AG04449 (cell line): ENCODE results near the gene KANSL2.

Experiments
- CTCF ChIA-PET: fragments of 350-600 bp; formaldehyde crosslinking; extraction: SDS; loops from one replicate; lab custom pipeline; 2021; ENCODE audit warnings: antibody characterized with exemption; lab: Yijun Ruan, JAX
- POLR2A ChIA-PET: fragments of 400-600, 350-600 bp; formaldehyde crosslinking; extraction: SDS; loops from one replicate; lab custom pipeline; 2020; ENCODE audit warnings: antibody characterized with exemption, inconsistent platforms; lab: Yijun Ruan, JAX
- DNase-seq: peaks from one replicate; pipeline ENCODE4 v3.0.0-alpha.2; 2010; ENCODE audit warnings: low read depth, low spot score
- H3K4me3 ChIP-seq: 2 replicates; pipeline ENCODE4 v1.5.1; 2011; ENCODE audit warnings: low read depth, mild to moderate bottlenecking, control low read depth, low read length
- TF ChIP-seq, protein P1 (sequence below): IDR thresholded peaks from one replicate; pipeline ENCODE4 v1.5.1; 2011; ENCODE audit warnings: mild to moderate bottlenecking, moderate library complexity, low read length, control low read depth, inconsistent platforms; ENCODE audit not compliant: insufficient read depth; ENCODE audit errors: missing control alignments

Gene KANSL2

GRCh38 chr12:48618541-48618940 lies 63.5 kb downstream of the KANSL2 start:
- TF ChIP-seq, protein P1, sequence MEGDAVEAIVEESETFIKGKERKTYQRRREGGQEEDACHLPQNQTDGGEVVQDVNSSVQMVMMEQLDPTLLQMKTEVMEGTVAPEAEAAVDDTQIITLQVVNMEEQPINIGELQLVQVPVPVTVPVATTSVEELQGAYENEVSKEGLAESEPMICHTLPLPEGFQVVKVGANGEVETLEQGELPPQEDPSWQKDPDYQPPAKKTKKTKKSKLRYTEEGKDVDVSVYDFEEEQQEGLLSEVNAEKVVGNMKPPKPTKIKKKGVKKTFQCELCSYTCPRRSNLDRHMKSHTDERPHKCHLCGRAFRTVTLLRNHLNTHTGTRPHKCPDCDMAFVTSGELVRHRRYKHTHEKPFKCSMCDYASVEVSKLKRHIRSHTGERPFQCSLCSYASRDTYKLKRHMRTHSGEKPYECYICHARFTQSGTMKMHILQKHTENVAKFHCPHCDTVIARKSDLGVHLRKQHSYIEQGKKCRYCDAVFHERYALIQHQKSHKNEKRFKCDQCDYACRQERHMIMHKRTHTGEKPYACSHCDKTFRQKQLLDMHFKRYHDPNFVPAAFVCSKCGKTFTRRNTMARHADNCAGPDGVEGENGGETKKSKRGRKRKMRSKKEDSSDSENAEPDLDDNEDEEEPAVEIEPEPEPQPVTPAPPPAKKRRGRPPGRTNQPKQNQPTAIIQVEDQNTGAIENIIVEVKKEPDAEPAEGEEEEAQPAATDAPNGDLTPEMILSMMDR: peak; percentile 92
- H3K4me3 ChIP-seq: no peak overlapping the region
- DNase-seq: no peak
- ChIA-PET POLR2A (no interaction called here), CTCF (interaction anchor here (0.7 to 8.5 kb wide), 32 partner anchors 8 to 785 kb away, joined by 3 to 134 read pairs (median 4); partner anchors contain the start of genes CCDC184 and TMEM106C)

DNA sequence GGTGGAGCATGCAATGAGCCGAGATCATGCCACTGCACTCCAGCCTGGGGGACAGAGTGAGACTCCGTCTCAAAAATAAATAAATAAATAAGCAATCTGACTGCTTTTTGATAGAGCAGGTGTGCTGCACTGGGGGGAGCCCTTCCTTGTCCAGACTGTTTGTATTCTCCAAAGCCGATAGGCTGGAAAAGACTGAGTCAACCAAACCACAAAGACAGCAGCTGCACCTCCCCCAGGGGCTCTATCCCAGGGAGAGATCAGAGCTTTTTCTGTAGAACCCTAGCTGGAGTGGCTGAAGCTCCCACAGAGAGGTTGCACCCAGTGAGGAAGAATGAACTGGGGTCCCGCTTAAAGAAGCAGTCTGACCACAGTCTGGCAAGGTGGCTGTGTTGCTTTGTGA lies 66.4 kb downstream of the KANSL2 start:
- ChIA-PET POLR2A (no interaction called here), CTCF (interaction anchor here (1.0 to 8.5 kb wide), 2 partner anchors 73 to 74 kb away, joined by 3 to 134 read pairs; no protein-coding TSS in a partner anchor)
- no peak overlapping the region for H3K4me3 ChIP-seq
- no peak for DNase-seq
- TF ChIP-seq, protein P1: no peak

- DNase-seq: no peak
- TF ChIP-seq, protein P1: no peak
- CTCF ChIA-PET: interaction anchor here (0.7 to 1.3 kb wide), 2 partner anchors 8 to 792 kb away, joined by 3 to 4 read pairs; no protein-coding TSS in a partner anchor
- POLR2A ChIA-PET: no interaction called here
- H3K4me3 ChIP-seq: no peak overlapping the region
These were observed 68.7 kb downstream of the KANSL2 start for GRCh38 chr12:48613321-48613720.
